ENCODE measurements around the gene CLEC16A.

The CLEC16A gene

GRCh38 chr16:11224096-11224893 lies 279.9 kb downstream of the CLEC16A start:
- in situ Hi-C loops (cut with MboI; ENCODE audit: low pct_unique_long_range_greater_than_20kb, low sequenced_read_pairs) = no loop called here
- peak; percentile 85 for DNase-seq

DNA sequence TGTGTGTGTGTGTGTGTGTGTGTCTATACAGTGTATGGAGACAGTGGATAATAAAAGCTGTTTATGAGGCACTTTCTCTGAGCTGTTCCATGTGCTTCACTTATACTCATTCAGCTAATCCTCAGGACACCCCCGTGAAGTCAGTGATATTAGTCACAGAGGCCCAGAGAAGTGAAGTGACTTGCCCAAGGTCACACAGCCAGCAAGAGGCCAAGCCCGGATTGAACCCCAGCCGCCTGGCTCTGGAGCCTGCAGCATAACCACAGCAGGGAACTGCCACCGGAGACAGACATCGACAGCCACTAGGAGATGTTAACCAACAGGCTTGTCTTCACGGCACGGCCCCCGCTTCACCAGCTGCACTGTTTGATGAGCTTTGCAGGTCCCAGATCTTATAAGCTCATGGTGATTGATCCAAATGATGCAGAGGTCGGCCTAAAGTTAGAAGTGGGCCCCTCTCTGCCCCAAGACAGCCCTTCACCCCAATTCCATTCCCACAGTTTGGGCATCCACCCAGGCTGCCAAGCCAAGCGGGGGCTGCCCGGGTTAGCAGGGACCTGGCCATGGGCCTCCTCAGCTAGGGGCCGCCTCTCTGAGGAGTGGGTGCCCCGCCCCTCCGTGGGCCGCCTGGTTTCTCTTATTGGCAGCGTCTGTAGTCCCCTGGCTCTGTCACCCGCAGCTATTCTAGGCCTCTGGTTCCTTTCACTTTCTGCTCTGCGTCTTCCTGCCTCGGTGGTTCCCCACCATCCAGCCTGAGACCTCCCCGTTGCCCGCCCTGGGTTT lies 280.7 kb downstream of the CLEC16A start:
- in situ Hi-C loops (cut with MboI; ENCODE audit: low pct_unique_long_range_greater_than_20kb, low sequenced_read_pairs) = no loop called here

DNA sequence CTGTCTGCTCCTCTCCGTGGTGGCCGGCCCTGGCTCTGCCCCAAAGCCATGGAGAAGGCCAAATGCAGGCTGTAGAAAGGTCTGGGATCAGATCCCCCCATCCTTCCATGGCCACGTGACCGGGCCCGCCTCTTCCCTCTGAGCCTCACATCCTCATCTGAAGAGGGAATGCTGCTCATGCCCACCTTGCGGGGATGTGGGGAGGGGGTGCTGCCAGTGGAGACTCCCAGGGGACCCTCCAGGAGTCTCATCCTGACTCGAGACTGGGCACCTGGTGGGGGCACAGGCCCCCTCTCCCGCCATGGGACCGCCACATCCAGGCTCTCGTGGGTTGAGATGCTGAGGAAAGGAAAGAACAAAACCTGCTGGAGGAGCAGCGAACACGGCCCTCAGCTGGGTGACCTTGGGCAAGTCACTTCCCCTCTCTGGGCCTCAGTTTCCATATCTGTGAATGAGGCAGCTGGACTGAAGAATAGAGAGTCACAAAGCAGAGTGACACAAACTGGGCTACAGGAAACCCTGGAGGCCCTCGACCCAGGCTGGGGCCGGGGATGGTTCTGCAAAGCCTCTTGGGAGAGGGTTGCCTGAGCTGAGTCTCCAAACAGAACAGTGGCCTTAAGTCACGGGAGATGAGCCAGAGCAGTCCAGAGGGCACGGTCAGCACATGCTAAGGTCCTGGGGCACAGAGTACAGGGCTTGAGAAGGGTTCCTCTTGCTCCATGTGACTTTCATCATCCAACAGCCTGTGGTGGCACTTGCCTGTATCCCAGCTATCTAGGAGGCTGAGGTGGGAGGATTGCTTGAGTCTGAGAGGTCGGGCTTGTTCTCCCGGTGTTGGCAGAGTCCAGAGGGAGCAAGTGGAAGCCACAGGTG lies 281.5 kb downstream of the CLEC16A start:
- no peak for DNase-seq
- in situ Hi-C loops (cut with MboI; ENCODE audit: low pct_unique_long_range_greater_than_20kb, low sequenced_read_pairs) = no loop called here

More for the DNA sequence above, 280.7 kb downstream of the CLEC16A start:
- DNase-seq = peak; percentile 25

- DNase-seq = no peak
- in situ Hi-C loops (cut with MboI; ENCODE audit: low pct_unique_long_range_greater_than_20kb, low sequenced_read_pairs) = no loop called here
Observed at GRCh38 chr16:11229432-11229831, 285.1 kb downstream of the CLEC16A start.

GRCh38 chr16:11229906-11230305 lies 285.5 kb downstream of the CLEC16A start:
- DNase-seq = no peak
- in situ Hi-C loops (cut with MboI; ENCODE audit: low pct_unique_long_range_greater_than_20kb, low sequenced_read_pairs) = no loop called here

GRCh38 chr16:11231367-11231970 lies 287.1 kb downstream of the CLEC16A start:
- DNase-seq = no peak
- in situ Hi-C loops (cut with MboI; ENCODE audit: low pct_unique_long_range_greater_than_20kb, low sequenced_read_pairs) = no loop called here

Measured in KBM-7 (cell line).